Effector memory CD4-positive, alpha-beta T cell (primary cell): ENCODE measurements around the gene SLC9A3.

Source experiments
- DNase-seq, 3 donors: peaks; one replicate each; pipeline ENCODE4 v3.0.0-alpha.2; 2020
- H3K27ac ChIP-seq: 2 replicates; pipeline ENCODE4 v1.7.0; 2013; ENCODE audit warnings: mild to moderate bottlenecking, low read length, moderate library complexity; ENCODE audit not compliant: insufficient read depth, poor library complexity, severe bottlenecking
- H3K27me3 ChIP-seq: replicated peaks from 2 replicates; pipeline ENCODE4 v1.7.0; 2013; ENCODE audit warnings: mild to moderate bottlenecking, low read length; ENCODE audit not compliant: insufficient read depth, control insufficient read depth, poor library complexity, severe bottlenecking
- H3K36me3 ChIP-seq: 2 replicates; pipeline ENCODE4 v1.7.0; 2013; ENCODE audit warnings: mild to moderate bottlenecking, low read length, moderate library complexity; ENCODE audit not compliant: control insufficient read depth, insufficient read depth
- H3K4me1 ChIP-seq: 2 replicates; pipeline ENCODE4 v1.7.0; 2013; ENCODE audit warnings: low read length, mild to moderate bottlenecking; ENCODE audit not compliant: control insufficient read depth, insufficient read depth, poor library complexity, severe bottlenecking
- H3K4me3 ChIP-seq: 2 replicates; pipeline ENCODE4 v1.7.0; 2013; ENCODE audit warnings: low read length, low read depth, mild to moderate bottlenecking; ENCODE audit not compliant: insufficient read depth, poor library complexity, severe bottlenecking
- H3K9me3 ChIP-seq: 2 replicates; pipeline ENCODE4 v1.7.0; 2013; ENCODE audit warnings: mild to moderate bottlenecking, low read length, moderate library complexity; ENCODE audit not compliant: control insufficient read depth

The SLC9A3 gene

GRCh38 chr5:430214-430925, 93.9 kb downstream of the SLC9A3 start:
- Histone ChIP-seq H3K4me3 (no peak overlapping the region), H3K27ac (no peak overlapping the region), H3K27me3 (no peaks in the 10 kb centered on the region), H3K4me1 (no peaks in the 10 kb centered on the region), H3K9me3 (no peaks in the 10 kb centered on the region), H3K36me3 (no peaks in the 10 kb centered on the region)
- no peak for DNase-seq

- H3K36me3 ChIP-seq, result no peaks in the 10 kb centered on the region
- H3K9me3 ChIP-seq, result no peaks in the 10 kb centered on the region
- DNase-seq, result no peak
- no peak overlapping the region for H3K27ac ChIP-seq
- H3K4me1 ChIP-seq, result no peaks in the 10 kb centered on the region
- no peak overlapping the region for H3K4me3 ChIP-seq
- H3K27me3 ChIP-seq, result no peaks in the 10 kb centered on the region
Observed at GRCh38 chr5:429453-430188, 94.6 kb downstream of the SLC9A3 start.

GRCh38 chr5:428754-429452, 95.3 kb downstream of the SLC9A3 start:
- no peaks in the 10 kb centered on the region for H3K4me1 ChIP-seq
- H3K36me3 ChIP-seq, result no peaks in the 10 kb centered on the region
- no peaks in the 10 kb centered on the region for H3K9me3 ChIP-seq
- no peaks in the 10 kb centered on the region for H3K27me3 ChIP-seq
- no peak overlapping the region for H3K27ac ChIP-seq
- no peak overlapping the region for H3K4me3 ChIP-seq
- no peak for DNase-seq

GRCh38 chr5:428219-428618, 96.0 kb downstream of the SLC9A3 start:
- Histone ChIP-seq H3K4me1 (no peaks in the 10 kb centered on the region), H3K27ac (no peak overlapping the region), H3K4me3 (no peak overlapping the region), H3K27me3 (no peaks in the 10 kb centered on the region), H3K9me3 (no peaks in the 10 kb centered on the region), H3K36me3 (no peaks in the 10 kb centered on the region)
- DNase-seq, result no peak

- Histone ChIP-seq H3K36me3 (no peaks in the 10 kb centered on the region), H3K27ac (no peak overlapping the region), H3K4me3 (no peak overlapping the region), H3K4me1 (no peaks in the 10 kb centered on the region), H3K9me3 (no peaks in the 10 kb centered on the region), H3K27me3 (no peaks in the 10 kb centered on the region)
- no peak for DNase-seq
Observed at GRCh38 chr5:427415-428087, 96.7 kb downstream of the SLC9A3 start.

- no peaks in the 10 kb centered on the region for H3K27me3 ChIP-seq
- no peaks in the 10 kb centered on the region for H3K9me3 ChIP-seq
- no peak overlapping the region for H3K27ac ChIP-seq
- DNase-seq, result no peak
- H3K4me3 ChIP-seq, result no peak overlapping the region
- no peaks in the 10 kb centered on the region for H3K36me3 ChIP-seq
- no peaks in the 10 kb centered on the region for H3K4me1 ChIP-seq
Observed at GRCh38 chr5:426392-426976, 97.8 kb downstream of the SLC9A3 start.

- Histone ChIP-seq H3K27me3 (no peaks in the 10 kb centered on the region), H3K27ac (no peak overlapping the region), H3K4me1 (no peaks in the 10 kb centered on the region), H3K4me3 (no peak overlapping the region), H3K9me3 (no peaks in the 10 kb centered on the region), H3K36me3 (no peaks in the 10 kb centered on the region)
- DNase-seq, result no peak
Observed at GRCh38 chr5:425714-426113, 98.5 kb downstream of the SLC9A3 start.

- Histone ChIP-seq H3K4me3 (no peak overlapping the region), H3K4me1 (no peaks in the 10 kb centered on the region), H3K27ac (no peak overlapping the region), H3K36me3 (no peaks in the 10 kb centered on the region), H3K27me3 (no peaks in the 10 kb centered on the region), H3K9me3 (no peaks in the 10 kb centered on the region)
- no peak for DNase-seq
Observed at GRCh38 chr5:424301-425110, 99.7 kb downstream of the SLC9A3 start.

- Histone ChIP-seq H3K27ac (no peak overlapping the region), H3K27me3 (no peaks in the 10 kb centered on the region), H3K4me1 (no peaks in the 10 kb centered on the region), H3K36me3 (no peaks in the 10 kb centered on the region), H3K4me3 (no peak overlapping the region), H3K9me3 (no peaks in the 10 kb centered on the region)
- no peak for DNase-seq
Observed at GRCh38 chr5:423626-424261, 100.5 kb downstream of the SLC9A3 start.
